ENCODE results near the gene RBBP8. TPM values are rescaled to one million over a fixed set of nuclear protein-coding genes. Genes with fewer than 3 reads are reported as not detected.

RBBP8 gene
- polyA plus RNA-seq, 1 donor from 2014 or later: 19.5 TPM

DNA sequence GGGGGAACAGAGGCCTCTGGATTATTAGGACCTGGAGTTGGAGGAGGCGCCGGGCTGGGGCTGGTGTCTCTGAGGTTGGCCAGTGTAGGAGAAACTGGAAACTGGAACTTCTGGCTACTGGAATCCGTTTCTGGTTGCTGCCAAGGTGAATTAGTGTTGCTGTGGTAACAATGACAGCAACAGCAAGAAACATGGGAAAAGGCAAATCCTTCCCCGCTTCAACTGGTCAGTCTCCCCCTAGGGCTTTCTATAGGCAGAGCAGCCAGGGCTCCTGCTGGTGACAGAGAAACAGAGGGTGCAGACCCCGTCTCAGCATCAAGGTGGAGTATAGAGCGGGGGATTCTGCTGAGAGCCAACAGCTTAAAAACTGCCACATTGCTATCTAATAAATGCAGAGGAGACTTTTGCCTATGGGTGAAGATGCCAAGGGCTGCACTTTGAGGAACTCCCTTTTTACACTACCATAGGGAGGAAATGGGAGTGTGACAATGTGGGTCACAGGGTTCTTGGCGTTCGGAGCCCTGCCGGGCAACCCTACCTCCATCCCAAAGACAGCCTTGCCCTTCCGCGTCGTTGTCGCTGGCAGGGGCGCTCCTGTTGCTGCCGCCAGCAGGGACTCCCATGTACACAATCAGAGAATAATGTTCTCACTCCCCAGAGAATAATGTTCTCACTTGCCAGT is 120.8 kb downstream of the RBBP8 start:
- Histone ChIP-seq H3K27me3 (ENCODE audit: insufficient read depth, low read depth, low read length) (no peaks in the 10 kb centered on the region), H2AFZ (ENCODE audit: low read depth, low read length) (no peak overlapping the region), H3K9me3 (ENCODE audit: low read length) (no peaks in the 10 kb centered on the region), H3F3A (ENCODE audit: insufficient read depth, low read length, poor library complexity, severe bottlenecking) (no peaks in the 10 kb centered on the region), H4K20me1 (ENCODE audit: insufficient read depth) (no peaks in the 10 kb centered on the region), H3K9ac (ENCODE audit: low read length) (no peak overlapping the region), H3K27ac (ENCODE audit: low read length) (no peak overlapping the region), H3K9me2 (ENCODE audit: insufficient read depth, low read length) (no peaks in the 10 kb centered on the region), H3K4me3 (ENCODE audit: low read length) (no peak overlapping the region), H3K36me3 (ENCODE audit: insufficient read depth, low read length) (no peaks in the 10 kb centered on the region), H3K79me2 (replicated peaks; ENCODE audit: insufficient read depth, low read length) (no peaks in the 10 kb centered on the region), H3K4me2 (ENCODE audit: low read length) (no peak overlapping the region)
- TF ChIP-seq, protein P1, sequence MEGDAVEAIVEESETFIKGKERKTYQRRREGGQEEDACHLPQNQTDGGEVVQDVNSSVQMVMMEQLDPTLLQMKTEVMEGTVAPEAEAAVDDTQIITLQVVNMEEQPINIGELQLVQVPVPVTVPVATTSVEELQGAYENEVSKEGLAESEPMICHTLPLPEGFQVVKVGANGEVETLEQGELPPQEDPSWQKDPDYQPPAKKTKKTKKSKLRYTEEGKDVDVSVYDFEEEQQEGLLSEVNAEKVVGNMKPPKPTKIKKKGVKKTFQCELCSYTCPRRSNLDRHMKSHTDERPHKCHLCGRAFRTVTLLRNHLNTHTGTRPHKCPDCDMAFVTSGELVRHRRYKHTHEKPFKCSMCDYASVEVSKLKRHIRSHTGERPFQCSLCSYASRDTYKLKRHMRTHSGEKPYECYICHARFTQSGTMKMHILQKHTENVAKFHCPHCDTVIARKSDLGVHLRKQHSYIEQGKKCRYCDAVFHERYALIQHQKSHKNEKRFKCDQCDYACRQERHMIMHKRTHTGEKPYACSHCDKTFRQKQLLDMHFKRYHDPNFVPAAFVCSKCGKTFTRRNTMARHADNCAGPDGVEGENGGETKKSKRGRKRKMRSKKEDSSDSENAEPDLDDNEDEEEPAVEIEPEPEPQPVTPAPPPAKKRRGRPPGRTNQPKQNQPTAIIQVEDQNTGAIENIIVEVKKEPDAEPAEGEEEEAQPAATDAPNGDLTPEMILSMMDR (IDR thresholded peaks at IDR 0.05; ENCODE audit: poor library complexity, severe bottlenecking): peak; percentile 37
- TF ChIP-seq EP300 (conservative IDR thresholded peaks at IDR 0.05; ENCODE audit: poor library complexity, severe bottlenecking): no peak

DNA sequence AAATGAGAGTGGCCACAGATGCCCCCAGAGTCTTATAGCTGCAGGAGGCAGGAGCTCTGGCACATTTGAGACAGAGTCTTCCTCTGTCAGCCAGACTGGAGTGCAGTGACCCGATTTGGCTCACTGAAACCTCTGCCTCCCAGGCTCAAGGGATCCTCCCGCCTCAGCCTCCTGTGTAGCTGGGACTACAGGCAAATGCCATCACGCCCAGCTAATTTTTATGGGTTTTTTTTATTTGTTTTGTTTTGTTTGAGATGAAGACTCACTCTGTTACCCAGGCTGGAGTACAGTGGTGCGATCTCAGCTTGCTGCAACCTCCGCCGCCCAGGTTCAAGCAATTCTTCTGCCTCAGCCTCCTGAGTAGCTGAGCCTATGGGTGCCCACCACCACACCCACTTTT is 121.4 kb downstream of the RBBP8 start:
- TF ChIP-seq MXI1 (conservative IDR thresholded peaks at IDR 0.05; ENCODE audit: poor library complexity, severe bottlenecking) (no peak), POLR2AphosphoS5 (IDR thresholded peaks at IDR 0.05) (no peak), EP300 (conservative IDR thresholded peaks at IDR 0.05; ENCODE audit: poor library complexity, severe bottlenecking) (no peak), EZH2 (IDR thresholded peaks at IDR 0.05; ENCODE audit: borderline replicate concordance, insufficient read depth, low read length, poor library complexity, severe bottlenecking) (no peak), SMC3 (conservative IDR thresholded peaks at IDR 0.05; ENCODE audit: poor library complexity) (no peak), RAD21 (conservative IDR thresholded peaks at IDR 0.05) (no peak), TAF1 (IDR thresholded peaks at IDR 0.05; ENCODE audit: low read depth) (no peak)
- TF ChIP-seq, protein P2, sequence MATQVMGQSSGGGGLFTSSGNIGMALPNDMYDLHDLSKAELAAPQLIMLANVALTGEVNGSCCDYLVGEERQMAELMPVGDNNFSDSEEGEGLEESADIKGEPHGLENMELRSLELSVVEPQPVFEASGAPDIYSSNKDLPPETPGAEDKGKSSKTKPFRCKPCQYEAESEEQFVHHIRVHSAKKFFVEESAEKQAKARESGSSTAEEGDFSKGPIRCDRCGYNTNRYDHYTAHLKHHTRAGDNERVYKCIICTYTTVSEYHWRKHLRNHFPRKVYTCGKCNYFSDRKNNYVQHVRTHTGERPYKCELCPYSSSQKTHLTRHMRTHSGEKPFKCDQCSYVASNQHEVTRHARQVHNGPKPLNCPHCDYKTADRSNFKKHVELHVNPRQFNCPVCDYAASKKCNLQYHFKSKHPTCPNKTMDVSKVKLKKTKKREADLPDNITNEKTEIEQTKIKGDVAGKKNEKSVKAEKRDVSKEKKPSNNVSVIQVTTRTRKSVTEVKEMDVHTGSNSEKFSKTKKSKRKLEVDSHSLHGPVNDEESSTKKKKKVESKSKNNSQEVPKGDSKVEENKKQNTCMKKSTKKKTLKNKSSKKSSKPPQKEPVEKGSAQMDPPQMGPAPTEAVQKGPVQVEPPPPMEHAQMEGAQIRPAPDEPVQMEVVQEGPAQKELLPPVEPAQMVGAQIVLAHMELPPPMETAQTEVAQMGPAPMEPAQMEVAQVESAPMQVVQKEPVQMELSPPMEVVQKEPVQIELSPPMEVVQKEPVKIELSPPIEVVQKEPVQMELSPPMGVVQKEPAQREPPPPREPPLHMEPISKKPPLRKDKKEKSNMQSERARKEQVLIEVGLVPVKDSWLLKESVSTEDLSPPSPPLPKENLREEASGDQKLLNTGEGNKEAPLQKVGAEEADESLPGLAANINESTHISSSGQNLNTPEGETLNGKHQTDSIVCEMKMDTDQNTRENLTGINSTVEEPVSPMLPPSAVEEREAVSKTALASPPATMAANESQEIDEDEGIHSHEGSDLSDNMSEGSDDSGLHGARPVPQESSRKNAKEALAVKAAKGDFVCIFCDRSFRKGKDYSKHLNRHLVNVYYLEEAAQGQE (IDR thresholded peaks at IDR 0.05; ENCODE audit: borderline replicate concordance): no peak
- TF ChIP-seq, protein P1 (IDR thresholded peaks at IDR 0.05; ENCODE audit: poor library complexity, severe bottlenecking): no peak
- no peaks in the 10 kb centered on the region for H3K9me2 ChIP-seq (ENCODE audit: insufficient read depth, low read length)
- no peak overlapping the region for H3K27ac ChIP-seq (ENCODE audit: low read length)
- no peaks in the 10 kb centered on the region for H3K27me3 ChIP-seq (ENCODE audit: insufficient read depth, low read depth, low read length)
- H2AFZ ChIP-seq (ENCODE audit: low read depth, low read length): no peak overlapping the region
- no peaks in the 10 kb centered on the region for H3K79me2 ChIP-seq (replicated peaks; ENCODE audit: insufficient read depth, low read length)
- no peak overlapping the region for H3K4me3 ChIP-seq (ENCODE audit: low read length)
- no peak overlapping the region for H3K9ac ChIP-seq (ENCODE audit: low read length)
- no peaks in the 10 kb centered on the region for H3K9me3 ChIP-seq (ENCODE audit: low read length)
- H3K36me3 ChIP-seq (ENCODE audit: insufficient read depth, low read length): no peaks in the 10 kb centered on the region
- H4K20me1 ChIP-seq (ENCODE audit: insufficient read depth): no peaks in the 10 kb centered on the region
- no peaks in the 10 kb centered on the region for H3F3A ChIP-seq (ENCODE audit: insufficient read depth, low read length, poor library complexity, severe bottlenecking)
- no peak overlapping the region for H3K4me2 ChIP-seq (ENCODE audit: low read length)
